ENCODE results near the gene ZNF512B. TPM values are rescaled to one million over a fixed set of nuclear protein-coding genes. Genes with fewer than 3 reads are reported as not detected.

ZNF512B gene
- total RNA-seq, 1 donor from 2014 or later = 4.5 TPM

- H3K27me3 ChIP-seq (ENCODE audit: control insufficient read depth, insufficient read depth, low read length) = no peaks in the 10 kb centered on the region
- H3K4me3 ChIP-seq (ENCODE audit: low read depth, low read length) = no peak overlapping the region
- TF ChIP-seq CTCF (IDR thresholded peaks at IDR 0.05; ENCODE audit: insufficient read depth, low read length, severe bottlenecking) = no peak
- H3K36me3 ChIP-seq (ENCODE audit: control insufficient read depth, insufficient read depth, low read length) = peaks cover 22% of the 10 kb centered on the region
- FAIRE-seq = no peak
- no peak for DNase-seq (ENCODE audit: low read depth)
These were observed 40.2 kb upstream of the ZNF512B start for GRCh38 chr20:64009811-64010387.

- Histone ChIP-seq H3K36me3 (ENCODE audit: control insufficient read depth, insufficient read depth, low read length) (peaks cover 27% of the 10 kb centered on the region), H3K4me3 (ENCODE audit: low read depth, low read length) (no peak overlapping the region), H3K27me3 (ENCODE audit: control insufficient read depth, insufficient read depth, low read length) (no peaks in the 10 kb centered on the region)
- no peak for TF ChIP-seq CTCF (IDR thresholded peaks at IDR 0.05; ENCODE audit: insufficient read depth, low read length, severe bottlenecking)
- DNase-seq (ENCODE audit: low read depth) (no peak), FAIRE-seq (no peak)
These were observed 37.2 kb upstream of the ZNF512B start for GRCh38 chr20:64006902-64007301.

- FAIRE-seq (no peak), DNase-seq (ENCODE audit: low read depth) (no peak)
- no peak for TF ChIP-seq CTCF (IDR thresholded peaks at IDR 0.05; ENCODE audit: insufficient read depth, low read length, severe bottlenecking)
- no peak overlapping the region for H3K4me3 ChIP-seq (ENCODE audit: low read depth, low read length)
- H3K36me3 ChIP-seq (ENCODE audit: control insufficient read depth, insufficient read depth, low read length) = peaks cover 26% of the 10 kb centered on the region
- H3K27me3 ChIP-seq (ENCODE audit: control insufficient read depth, insufficient read depth, low read length) = no peaks in the 10 kb centered on the region
These were observed 36.8 kb upstream of the ZNF512B start for GRCh38 chr20:64006490-64006889.

- Histone ChIP-seq H3K27me3 (ENCODE audit: control insufficient read depth, insufficient read depth, low read length) (no peaks in the 10 kb centered on the region), H3K4me3 (ENCODE audit: low read depth, low read length) (no peak overlapping the region), H3K36me3 (ENCODE audit: control insufficient read depth, insufficient read depth, low read length) (peaks cover 23% of the 10 kb centered on the region)
- no peak for TF ChIP-seq CTCF (IDR thresholded peaks at IDR 0.05; ENCODE audit: insufficient read depth, low read length, severe bottlenecking)
- FAIRE-seq (no peak), DNase-seq (ENCODE audit: low read depth) (no peak)
These were observed 35.7 kb upstream of the ZNF512B start for GRCh38 chr20:64005394-64005793.

GRCh38 chr20:64003960-64004725 lies 34.4 kb upstream of the ZNF512B start:
- Histone ChIP-seq H3K36me3 (ENCODE audit: control insufficient read depth, insufficient read depth, low read length) (peaks cover 25% of the 10 kb centered on the region), H3K4me3 (ENCODE audit: low read depth, low read length) (no peak overlapping the region), H3K27me3 (ENCODE audit: control insufficient read depth, insufficient read depth, low read length) (no peaks in the 10 kb centered on the region)
- FAIRE-seq (no peak), DNase-seq (ENCODE audit: low read depth) (no peak)
- TF ChIP-seq CTCF (IDR thresholded peaks at IDR 0.05; ENCODE audit: insufficient read depth, low read length, severe bottlenecking) = no peak

Data from bronchial epithelial cell (primary cell).